Mammary epithelial cell (primary cell): ENCODE results near the gene DNAH17.

ENCODE experiments used
- EZH2 ChIP-seq: IDR thresholded peaks from 2 replicates; pipeline ENCODE4 v1.6.1; 2012; ENCODE audit warnings: low read length, inconsistent platforms, borderline replicate concordance
- TF ChIP-seq, protein P1 (sequence below), 2 donors: IDR thresholded peaks in 1 of 2; conservative IDR thresholded peaks in 1 of 2; 2 replicates each; pipeline ENCODE4 v1.5.1; 2011 to 2012; ENCODE audit warnings: inconsistent platforms in 2 of 2, low read length in 2 of 2, mild to moderate bottlenecking in 2 of 2, control low read depth in 1 of 2, low read depth in 1 of 2; ENCODE audit not compliant: insufficient read depth in 1 of 2; ENCODE audit errors: extremely low read depth in 1 of 2

- TF ChIP-seq, protein P1, sequence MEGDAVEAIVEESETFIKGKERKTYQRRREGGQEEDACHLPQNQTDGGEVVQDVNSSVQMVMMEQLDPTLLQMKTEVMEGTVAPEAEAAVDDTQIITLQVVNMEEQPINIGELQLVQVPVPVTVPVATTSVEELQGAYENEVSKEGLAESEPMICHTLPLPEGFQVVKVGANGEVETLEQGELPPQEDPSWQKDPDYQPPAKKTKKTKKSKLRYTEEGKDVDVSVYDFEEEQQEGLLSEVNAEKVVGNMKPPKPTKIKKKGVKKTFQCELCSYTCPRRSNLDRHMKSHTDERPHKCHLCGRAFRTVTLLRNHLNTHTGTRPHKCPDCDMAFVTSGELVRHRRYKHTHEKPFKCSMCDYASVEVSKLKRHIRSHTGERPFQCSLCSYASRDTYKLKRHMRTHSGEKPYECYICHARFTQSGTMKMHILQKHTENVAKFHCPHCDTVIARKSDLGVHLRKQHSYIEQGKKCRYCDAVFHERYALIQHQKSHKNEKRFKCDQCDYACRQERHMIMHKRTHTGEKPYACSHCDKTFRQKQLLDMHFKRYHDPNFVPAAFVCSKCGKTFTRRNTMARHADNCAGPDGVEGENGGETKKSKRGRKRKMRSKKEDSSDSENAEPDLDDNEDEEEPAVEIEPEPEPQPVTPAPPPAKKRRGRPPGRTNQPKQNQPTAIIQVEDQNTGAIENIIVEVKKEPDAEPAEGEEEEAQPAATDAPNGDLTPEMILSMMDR (conservative IDR thresholded peaks at IDR 0.05 in 1 of 2, IDR thresholded peaks at IDR 0.05 in 1 of 2; ENCODE audit: extremely low read depth in 1 of 2, insufficient read depth in 1 of 2, low read depth in 1 of 2, low read length in 2 of 2): no peak
- TF ChIP-seq EZH2: no peak
These were observed 39.0 kb downstream of the DNAH17 start for GRCh38 chr17:78538033-78538776.
